HG02610 (cell line): ENCODE measurements around the gene F13A1.

Source experiments
- ATAC-seq: cut with Tn5 transposase; IDR thresholded peaks from one replicate; pipeline ENCODE4 v1.9.1; 2021; ENCODE audit warnings: mild to moderate bottlenecking, moderate library complexity; ENCODE audit not compliant: unreplicated experiment

F13A1 gene

DNA sequence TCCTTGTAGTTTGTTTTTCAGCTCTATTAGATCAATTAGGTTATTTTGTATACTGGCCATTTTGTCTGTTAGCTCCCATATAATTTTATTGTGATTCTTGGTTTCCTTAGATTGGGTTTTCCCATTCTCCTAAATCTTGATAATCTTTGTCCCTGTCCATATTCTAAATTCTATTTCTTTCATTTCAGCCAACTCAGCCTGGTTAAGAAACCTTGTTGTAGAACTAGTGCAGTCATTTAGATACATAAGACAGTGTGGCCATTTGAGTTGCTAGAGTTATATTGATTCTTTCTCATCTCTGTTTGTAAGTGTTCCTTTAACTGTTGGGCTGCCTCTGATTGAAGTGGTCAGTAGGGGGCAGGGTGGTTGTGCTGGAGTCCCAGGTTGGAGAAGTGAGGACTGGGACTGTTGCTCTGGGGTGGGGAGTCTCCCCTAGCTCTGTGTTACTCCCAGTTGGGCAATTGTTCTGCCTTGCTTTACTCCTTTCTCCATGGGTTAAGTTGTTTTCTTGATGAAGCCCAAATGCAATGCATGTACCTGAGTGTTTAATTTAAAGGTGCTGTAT, 214.9 kb downstream of the F13A1 start:
- no peak for ATAC-seq
